NCI-H748 (cell line): Measurements from ENCODE around the gene ATIC.

Experiments
- DNase-seq: peaks from one replicate; lab custom pipeline; 2025; ENCODE audit not compliant: unreplicated experiment; lab: John Stamatoyannopoulos, UW

ATIC gene

DNA sequence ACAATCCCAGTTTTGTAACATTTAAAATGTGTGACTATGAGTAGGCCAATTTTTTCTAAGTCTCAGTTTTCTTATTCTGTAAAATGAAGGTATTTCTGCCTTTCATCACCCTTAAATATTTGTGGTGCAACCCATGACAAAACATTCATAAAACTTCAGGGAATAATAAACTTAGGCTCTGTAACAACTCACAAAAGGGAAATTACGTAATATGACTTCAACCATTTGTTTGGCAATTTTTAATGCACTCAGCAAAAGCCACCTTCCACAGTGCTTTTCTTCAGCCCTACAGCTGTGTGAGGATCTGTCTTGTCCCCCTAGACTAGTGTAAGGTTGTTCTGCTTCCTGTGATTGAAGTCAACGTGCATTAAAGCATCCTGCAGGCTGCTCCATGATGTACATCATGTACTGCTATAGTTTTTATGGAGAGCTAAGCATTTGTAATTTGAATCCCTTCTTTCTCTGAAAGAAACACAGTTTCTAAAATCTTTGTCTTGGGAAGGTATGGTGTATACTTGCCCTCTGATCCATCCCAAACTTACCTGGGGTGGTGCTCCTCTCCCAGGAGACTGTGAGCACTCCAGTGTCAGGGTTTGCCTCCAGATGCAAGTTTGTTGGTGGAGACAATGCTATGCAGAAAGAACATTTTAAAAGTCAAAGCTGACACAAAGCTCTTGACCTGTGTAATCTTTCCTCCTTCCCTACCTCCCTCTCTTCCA is 84.9 kb downstream of the ATIC start:
- DNase-seq = no peak

DNA sequence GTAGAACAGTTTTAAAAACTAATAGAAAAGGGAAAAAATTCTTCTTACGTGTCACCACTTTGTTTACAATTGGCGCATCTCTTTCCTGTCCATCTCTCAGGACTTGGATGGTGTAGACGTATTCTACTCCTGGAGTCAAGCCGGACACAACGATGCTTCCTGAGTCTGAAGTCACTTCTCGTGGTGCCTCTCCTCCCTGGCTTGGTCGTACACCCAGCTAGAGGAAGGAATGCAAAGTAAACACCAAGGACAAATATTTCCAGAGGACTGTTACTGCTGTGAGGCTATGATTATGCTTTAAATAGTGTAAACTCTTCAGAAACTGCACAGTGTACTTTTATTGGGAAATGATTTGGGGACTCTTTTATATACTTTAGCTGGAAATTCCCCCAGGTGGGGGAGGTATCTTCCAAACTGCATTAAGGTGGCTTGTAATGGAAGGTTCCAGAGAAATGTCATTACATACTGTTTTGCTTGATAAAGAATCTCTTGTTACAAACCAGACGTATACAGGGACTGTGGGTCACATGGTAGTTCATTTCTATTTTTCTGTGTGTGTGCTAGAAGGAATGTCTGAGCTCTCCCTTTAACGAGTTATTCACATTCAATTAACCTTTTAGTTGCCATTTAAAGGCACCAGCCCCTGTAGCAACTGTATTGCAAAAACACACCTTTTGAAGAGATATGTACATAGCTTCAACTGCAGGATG is 85.9 kb downstream of the ATIC start:
- DNase-seq = no peak

DNA sequence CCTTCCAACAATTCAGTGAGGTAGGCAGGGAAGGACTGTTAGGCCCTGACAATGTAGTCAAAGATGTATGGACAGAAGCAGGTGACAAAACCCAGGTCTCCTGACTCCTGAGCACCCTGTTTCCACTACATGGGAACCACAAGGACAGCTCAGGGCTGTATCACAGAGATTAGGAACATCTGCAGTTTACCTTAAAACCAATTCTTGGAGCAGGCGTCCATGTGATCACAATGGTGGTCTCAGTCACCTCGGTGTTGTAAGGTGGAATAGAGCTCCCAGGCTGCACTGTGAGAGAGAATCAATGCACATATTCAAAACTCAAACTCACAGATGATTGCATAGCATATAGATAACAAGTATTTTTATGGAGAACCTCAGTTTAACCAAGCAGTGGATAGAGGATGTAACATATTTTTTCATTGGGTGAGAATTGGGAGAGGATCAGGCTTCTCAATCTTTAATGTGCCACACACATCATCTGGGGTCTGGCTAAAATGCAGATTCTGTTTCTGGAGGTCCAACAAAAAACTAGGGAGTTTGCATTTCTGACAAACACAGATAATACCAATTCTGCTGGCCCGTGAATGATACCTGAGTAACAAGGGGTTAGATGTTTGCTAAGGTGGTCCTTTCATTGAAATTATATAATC is 87.3 kb downstream of the ATIC start:
- no peak for DNase-seq
